Kidney capillary endothelial cell (primary cell): ENCODE data around the gene CHCHD6.
A peak's percentile ranks its signal among the peaks of the same experiment; 100 is the strongest.

Experiments
- DNase-seq: peaks from one replicate; pipeline ENCODE4 v3.0.0-alpha.2; 2018; ENCODE audit warnings: low spot score

CHCHD6 gene

DNA sequence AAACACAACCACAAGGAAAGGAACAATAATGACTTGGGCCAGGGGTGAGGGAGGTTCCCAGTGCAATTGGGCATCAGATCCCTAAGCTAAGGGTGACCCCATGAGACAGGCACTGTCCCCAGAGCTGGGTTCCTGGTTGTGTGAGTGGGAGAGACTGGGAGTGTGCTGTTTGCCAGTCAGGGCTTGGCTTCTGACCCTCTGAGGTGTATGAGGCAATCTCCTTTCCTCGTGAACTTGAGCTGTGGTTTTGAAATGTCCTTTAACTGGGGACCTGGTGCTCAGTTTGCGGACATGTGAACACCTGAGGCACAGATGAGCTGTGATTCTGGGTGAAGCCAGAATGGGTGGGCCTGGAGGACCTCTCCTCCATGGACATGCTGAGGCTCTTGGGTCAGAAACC, 220.4 kb downstream of the CHCHD6 start:
- no peak for DNase-seq

- DNase-seq = peak; percentile 86
Measured at GRCh38 chr3:126925411-126926171, 221.6 kb downstream of the CHCHD6 start.

- DNase-seq = peak; percentile 94
Measured at GRCh38 chr3:126926684-126927400, 222.8 kb downstream of the CHCHD6 start.

DNA sequence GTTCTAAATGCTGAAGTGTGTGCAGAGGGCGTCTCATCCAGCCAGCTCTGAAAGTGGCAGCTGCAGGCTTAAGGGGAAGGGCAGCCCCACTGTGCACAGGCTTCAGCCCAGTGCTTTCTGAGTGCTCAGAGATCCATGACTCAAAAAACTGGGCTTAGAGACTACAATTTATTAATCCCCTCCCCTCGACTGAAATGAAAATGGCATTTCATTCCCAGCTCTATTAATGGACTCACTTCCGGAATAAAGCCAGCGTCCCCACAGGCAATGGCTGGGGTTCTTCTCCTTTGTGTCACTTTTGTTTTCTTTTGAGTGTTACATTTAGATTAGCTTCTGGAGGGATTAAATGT, 223.3 kb downstream of the CHCHD6 start:
- no peak for DNase-seq

DNA sequence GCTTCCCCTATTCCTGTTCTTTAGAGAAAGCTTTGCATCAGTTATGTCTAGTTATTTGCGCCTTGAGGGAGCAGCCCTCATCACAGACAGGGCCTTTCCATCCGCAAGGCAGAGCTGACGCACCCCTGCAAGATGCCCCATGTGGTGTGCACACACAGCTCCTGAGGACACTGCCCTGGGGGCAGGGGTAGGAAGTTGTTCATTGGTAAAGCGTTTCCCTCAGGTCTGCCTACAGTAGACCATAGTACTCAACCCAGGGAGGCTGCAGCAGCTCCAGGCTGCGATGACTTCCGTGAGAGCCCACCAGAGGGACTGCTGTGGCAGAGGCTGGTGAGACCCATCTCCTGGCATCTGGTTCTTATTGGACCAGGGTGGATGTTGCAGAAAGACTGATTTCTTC, 223.8 kb downstream of the CHCHD6 start:
- no peak for DNase-seq

DNA sequence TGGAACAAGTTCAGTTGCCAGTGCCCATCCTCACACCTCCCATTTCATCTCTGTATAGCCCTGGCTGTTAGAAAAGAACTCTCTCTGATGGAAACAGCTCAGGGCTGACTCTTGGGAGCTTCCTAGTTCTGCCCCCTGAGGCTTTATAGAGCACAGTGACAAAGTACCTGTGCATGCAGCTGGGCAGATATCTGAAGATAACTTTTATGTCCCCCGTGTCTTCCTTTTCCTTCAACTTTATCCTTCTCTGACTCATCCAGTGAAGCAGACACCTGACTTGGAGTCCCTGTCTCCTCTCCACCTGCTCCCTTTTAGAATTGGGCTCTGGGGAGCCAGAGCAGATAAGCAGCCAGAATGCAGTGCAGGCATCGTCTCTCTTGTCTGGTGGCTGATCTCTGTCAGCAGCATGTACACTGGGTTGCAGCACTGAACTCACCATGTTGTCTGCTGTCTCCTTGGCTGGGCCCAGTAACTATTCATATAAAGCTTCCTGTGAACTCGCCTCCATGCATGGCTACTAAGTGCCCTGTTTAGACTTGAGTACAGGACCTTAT, 225.0 kb downstream of the CHCHD6 start:
- DNase-seq = no peak

- no peak for DNase-seq
Measured at GRCh38 chr3:126930936-126931600, 227.0 kb downstream of the CHCHD6 start.

GRCh38 chr3:126931806-126932187, 227.8 kb downstream of the CHCHD6 start:
- DNase-seq = no peak

- peak; percentile 63 for DNase-seq
Measured at GRCh38 chr3:126932188-126932931, 228.3 kb downstream of the CHCHD6 start.

DNA sequence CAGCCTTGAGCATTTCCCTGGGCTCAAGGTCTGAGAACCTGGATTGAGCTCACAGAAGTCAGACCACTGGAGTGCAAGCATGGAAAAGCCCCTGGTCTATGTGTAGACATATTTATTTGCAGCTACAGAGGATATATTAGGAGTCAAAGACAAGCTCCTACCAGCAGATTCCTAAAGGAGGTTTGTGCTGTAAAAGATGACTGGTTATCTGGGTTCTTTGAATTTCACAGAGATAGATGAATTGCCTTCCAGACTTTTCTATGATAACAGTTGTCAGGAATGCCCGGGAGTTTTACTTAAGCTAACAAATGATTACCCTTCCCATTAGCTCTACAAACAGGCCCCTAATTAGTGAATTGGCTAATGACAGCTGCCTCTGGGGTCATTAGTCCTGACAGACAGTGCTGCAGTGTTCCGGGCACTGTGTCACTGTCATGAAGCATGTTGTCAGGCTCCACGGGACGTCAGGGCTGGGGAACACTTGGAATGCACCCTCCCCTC, 230.0 kb downstream of the CHCHD6 start:
- DNase-seq = no peak

DNA sequence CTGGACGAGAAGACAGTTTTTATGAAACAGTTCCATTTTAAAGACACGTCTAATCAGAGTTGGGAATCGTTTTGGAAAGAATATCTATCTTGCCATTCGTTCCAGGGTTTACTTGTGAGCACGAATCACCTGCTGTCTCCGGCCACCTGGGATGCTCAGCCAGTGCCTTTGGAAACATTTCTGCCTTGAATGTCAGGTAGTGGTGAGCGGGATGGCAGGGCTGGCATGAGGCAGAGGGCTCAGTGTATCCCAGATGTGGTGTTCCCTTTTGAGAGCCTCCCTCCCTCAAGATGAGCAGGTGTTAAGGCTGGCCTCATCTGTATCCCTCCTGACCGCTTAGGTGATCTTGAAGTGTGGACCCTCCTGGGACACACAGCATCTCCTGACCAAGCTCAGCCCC, 231.0 kb downstream of the CHCHD6 start:
- DNase-seq = no peak

DNA sequence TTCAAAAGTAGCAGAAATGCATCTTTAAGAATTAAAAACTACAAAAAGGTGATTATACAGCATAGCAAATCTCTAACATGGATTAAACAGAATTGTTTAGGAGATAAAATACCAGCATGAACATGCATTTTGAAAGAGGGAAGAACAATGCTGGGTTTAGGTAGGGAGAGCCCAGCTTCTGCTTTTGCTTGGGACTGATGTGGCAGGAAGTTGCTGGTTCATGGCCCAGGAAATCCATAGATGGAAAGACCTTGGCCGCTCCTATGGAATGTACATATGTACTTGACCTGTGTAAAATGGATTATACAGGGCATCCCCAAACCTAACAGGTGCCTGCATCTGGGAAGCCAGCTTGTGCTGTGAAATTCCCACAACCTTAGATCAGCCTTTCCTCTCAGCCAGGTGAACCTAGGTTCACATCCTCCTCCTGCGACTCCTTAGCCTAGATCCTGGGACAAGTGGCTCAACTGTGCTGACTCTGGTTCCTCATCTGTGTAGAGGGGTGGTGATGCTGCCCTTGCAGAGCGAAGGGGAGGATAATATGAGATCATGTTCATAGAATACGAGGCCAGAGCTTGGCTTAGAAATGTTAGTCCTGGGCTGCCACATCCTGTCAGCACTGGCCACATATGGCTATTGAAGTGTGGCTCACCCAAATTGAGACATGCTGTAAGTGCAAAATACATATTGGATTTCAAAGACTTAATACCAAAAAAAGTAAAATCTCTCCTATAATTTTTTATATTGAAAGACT, 231.9 kb downstream of the CHCHD6 start:
- DNase-seq = no peak

GRCh38 chr3:126936853-126937425, 232.9 kb downstream of the CHCHD6 start:
- DNase-seq = no peak

DNA sequence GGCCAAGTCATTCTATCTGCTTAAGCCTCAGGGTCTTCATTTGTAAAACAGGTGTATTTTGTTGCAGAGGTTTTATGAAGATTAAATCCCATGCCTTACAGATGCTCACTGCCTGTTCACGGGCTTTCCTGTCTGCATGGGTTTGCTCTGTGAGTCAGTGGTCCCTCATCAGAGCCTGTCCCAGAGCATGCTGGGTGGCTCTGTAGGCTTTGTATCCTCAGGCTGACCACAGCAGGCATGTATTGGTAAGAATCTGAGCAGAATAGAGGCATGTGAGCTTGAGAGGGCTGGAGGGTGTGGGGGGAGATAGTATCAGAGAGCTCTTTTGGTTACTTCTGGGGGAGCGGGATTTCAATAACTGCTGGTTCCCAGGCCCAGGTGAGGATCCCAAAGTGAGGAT, 233.5 kb downstream of the CHCHD6 start:
- no peak for DNase-seq

DNA sequence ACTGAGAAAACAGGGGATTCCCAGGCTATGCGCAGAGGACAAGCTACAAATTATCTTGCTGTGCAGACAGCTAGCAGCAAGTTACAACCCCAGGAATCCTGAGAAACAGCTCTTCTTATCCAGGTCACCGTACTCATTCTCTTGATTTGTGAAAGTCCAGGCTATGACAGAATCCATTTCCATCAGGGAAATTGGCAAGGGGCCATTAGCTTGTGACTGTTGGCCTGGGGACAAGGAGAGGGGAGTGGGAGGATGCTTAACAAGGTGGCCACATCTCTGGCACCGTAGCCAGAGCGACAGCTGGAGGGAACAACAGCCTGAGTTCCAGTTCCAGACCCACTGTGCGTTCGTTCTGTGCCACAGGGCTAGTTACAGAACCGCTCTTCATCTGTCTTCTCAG, 233.9 kb downstream of the CHCHD6 start:
- no peak for DNase-seq

- no peak for DNase-seq
Measured at GRCh38 chr3:126938520-126939337, 234.7 kb downstream of the CHCHD6 start.

DNA sequence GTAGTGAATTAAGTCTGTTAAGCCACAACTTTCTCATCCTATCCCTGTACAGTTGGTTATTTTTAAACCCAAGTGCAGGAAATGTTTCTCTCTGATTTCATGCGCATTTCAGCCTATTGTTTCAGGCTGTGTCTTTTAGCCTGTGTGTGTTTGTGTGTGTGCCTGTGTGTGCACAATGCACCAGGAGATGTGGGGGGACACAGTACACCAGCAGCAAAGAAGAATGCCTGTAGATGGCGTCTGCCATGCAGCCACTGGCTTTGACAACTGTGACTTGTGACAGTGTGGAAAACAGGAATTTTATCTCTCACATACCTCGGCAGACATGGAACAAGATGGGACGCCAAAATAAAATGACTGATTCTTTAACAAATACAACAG, 235.3 kb downstream of the CHCHD6 start:
- peak; percentile 40 for DNase-seq

DNA sequence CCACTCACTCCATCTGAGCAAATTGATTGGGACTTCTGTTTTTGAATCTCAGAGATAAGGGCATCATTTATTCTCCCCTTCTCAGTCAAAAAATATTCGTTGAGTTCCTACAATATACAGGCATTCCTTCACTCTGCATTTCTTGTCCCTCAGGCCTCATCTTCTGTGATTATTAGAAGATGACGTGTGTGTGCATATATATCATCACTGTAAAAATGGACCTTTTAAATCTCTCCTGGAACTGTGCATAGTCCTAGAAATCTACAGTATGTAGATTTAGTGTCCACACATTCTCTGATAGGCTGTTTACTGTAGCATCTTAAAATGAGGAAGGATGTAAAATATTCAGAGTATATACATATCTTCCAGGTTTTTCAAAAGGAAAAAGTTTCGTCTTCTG, 235.7 kb downstream of the CHCHD6 start:
- no peak for DNase-seq

DNA sequence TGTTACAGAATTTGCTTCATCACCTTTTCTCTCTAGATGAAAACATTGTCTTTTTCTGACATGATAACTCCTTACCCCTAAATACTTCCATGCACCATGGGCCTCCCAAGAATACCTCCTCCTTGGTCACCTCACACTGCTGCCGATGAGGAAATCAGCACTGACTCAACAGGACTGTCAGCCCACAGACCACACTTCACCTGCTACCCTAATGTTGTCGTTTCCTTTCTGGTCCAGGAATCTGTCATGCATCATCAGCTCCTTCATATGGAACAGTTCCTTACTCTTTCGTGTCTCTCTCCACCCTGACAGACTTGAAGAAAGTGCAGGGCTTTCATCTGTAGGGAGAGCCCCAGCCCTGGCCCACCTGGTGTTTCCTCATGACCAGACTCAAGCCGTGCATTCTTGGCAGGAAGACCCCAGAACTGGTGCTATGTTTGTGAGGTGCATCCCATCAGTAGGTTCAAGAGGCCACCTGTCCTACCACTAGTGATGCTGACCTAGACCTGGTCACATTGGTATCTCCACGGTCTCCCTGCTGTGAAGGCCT, 237.8 kb downstream of the CHCHD6 start:
- DNase-seq = no peak
